GM20431 (cell line): ENCODE data around the gene STARD7.

ENCODE experiments used
- in situ Hi-C: fragments of 300-500 bp; cut with MseI, MboI; formaldehyde crosslinking; loops from one replicate; pipeline ENCODE4 v1.15.0; 2020; ENCODE audit warnings: low sequenced_read_pairs; ENCODE audit not compliant: unreplicated experiment

The STARD7 gene

GRCh38 chr2:96202152-96202854, 6.3 kb downstream of the STARD7 start:
- in situ Hi-C loops: no loop called here

DNA sequence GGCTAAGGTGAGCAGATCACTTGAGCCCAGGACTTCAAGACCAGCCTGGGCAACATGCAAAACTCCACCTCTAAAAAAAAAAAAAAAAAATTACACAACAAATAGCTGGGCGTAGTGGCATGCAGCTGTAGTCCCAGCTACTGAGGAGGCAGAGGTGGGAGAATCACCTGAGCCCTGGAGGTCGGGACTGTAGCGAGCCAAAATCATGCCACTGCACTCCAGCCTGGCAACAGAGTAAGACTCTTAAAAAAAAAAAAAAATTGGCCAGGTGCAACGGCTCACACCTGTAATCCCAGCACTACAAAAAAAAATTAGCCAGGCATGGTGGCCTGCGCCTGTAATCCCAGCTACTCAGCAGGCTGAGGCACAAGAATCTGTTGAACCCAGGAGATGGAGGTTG, 7.3 kb downstream of the STARD7 start:
- in situ Hi-C loops: no loop called here

- in situ Hi-C loops: no loop called here
These were observed 9.7 kb downstream of the STARD7 start for GRCh38 chr2:96198921-96199320.

- in situ Hi-C loops: no loop called here
These were observed 10.9 kb downstream of the STARD7 start for GRCh38 chr2:96197546-96198255.

- in situ Hi-C loops: no loop called here
These were observed 13.1 kb downstream of the STARD7 start for GRCh38 chr2:96195410-96196066.

GRCh38 chr2:96191937-96192670, 16.5 kb downstream of the STARD7 start:
- in situ Hi-C loops: no loop called here

- in situ Hi-C loops: loop anchor here (10.0 kb wide), 1 partner anchor 54 kb away; the partner anchor contains the start of gene ASTL
These were observed 19.7 kb downstream of the STARD7 start for GRCh38 chr2:96188821-96189526.

DNA sequence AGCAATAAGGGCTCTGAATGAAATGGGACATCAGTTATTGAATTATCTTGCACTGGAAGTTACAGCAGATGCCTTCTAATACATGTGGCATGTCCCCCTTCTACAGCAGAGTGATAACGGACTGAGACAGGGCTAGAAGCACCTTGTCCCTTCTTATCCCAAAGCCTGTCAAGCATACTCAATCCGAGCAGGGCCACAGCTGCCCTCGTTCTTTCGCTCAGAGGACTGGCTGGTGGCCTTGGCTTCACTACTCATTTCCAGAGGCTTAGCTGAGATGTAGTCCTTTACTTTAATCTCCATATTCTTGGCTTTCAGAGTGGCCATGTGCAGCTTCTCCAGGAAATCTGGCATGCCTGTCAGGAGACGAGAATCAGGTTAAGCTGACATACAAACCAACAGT, 22.1 kb downstream of the STARD7 start:
- in situ Hi-C loops: loop anchor here (10.0 kb wide), 1 partner anchor 52 kb away; the partner anchor contains the start of gene ASTL

- in situ Hi-C loops: loop anchor here (10.0 kb wide), 1 partner anchor 51 kb away; the partner anchor contains the start of gene ASTL
These were observed 23.1 kb downstream of the STARD7 start for GRCh38 chr2:96185516-96185915.

GRCh38 chr2:96184989-96185388, 23.6 kb downstream of the STARD7 start:
- in situ Hi-C loops: loop anchor here (10.0 kb wide), 1 partner anchor 50 kb away; the partner anchor contains the start of gene ASTL

DNA sequence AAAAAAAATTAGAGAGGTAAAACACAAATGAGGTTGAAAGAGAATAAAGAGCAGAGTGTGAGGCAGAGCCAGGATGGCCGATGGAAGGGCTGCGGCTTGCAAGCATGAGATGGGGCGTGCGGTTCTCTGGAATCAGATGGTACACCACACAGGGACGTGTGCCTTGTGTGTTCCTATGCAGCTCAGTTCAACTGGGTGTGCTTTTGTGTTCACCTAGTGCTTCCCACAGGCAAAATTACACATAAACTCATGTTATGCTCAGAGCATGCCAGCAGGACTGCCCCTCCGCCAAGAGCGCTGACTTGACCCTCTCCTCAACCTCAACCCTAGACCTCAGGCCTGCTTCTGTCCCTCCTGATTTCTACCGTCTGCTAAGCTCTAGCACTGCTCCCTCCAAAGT, 24.4 kb downstream of the STARD7 start:
- in situ Hi-C loops: loop anchor here (10.0 kb wide), 1 partner anchor 49 kb away; the partner anchor contains the start of gene ASTL

DNA sequence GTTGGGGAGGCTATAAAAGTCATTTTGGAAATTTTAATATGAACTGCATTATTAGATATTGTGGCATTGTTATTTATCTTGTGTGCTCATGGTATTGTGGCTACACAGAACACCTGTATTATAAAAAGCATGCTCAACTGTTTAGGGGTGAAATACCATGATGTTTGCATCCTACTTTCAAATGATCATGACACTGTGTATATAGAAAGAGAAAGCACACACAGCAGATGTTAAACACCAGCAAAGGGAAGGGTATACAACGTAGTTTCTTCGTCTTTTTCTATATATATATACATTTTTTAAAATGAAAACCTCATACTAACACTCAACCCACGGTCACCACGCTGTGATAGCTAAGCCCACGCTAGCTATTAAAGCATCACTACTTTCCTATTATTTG, 27.1 kb downstream of the STARD7 start:
- in situ Hi-C loops: loop anchor here (10.0 kb wide), 1 partner anchor 47 kb away; the partner anchor contains the start of gene ASTL

DNA sequence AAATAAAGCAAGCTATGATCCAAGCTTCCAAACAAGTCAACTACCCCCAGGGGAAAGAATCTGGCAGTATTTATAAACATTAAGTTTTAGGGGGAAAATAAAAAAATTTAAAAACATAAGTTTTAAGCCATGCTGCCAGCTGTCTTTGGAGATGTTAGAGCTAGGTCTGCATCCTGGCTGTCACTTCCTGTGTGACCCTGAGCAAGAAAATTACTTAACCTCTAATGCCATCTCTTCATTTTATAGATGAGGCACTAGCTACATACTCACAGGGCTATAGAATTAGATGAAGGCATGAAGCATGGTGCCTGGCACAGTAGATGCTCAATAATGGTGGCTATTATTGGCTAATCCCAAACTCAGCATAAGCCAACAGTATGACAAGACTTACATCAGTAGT, 28.1 kb downstream of the STARD7 start:
- in situ Hi-C loops: loop anchor here (10.0 kb wide), 1 partner anchor 46 kb away; the partner anchor contains the start of gene ASTL

- in situ Hi-C loops: loop anchor here (10.0 kb wide), 1 partner anchor 45 kb away; the partner anchor contains the start of gene ASTL
These were observed 28.6 kb downstream of the STARD7 start for GRCh38 chr2:96180002-96180401.

- in situ Hi-C loops: no loop called here
These were observed 32.0 kb downstream of the STARD7 start for GRCh38 chr2:96176661-96177060.

- in situ Hi-C loops: no loop called here
These were observed 32.7 kb downstream of the STARD7 start for GRCh38 chr2:96175951-96176350.

DNA sequence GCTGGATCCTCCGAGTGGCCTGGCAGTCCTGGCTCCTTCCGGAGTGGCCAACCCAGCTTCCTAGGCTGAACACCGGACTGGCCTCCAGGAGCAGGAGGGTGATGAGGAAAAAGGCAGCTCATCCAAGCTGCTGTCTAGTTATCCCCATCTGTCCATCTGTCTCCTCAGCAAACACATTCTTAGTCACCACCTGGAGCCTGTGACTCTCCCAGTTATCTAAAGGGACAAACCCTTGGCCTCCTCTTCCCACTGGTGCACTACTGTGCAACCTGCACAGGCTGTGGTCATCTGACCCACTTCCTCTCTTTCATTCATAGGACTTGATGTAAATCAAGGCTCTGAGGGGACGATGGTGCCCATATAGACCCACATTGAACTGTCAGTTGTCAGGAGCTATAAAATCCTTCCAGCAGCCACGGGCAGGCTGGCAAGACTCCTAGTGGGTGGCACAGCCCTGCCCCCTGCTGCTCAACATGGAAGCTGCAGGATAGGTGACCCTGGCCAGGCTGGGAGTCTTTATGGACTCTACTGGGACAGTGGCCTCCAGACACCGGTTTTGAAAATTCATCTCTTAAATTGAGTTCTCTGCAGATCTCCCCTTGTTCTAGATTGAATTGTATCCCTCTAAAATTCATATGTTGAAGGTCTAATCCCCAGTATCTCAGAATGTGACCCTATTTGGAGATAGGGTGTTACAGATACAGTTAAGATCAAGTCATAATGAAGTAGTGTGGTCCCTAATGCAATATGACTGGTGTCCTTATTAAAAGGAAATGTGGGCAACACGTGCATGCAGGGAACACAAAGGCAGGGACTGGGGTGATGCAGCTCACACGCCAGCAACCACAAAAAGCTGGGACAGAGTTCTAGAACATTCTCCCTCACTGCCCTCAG, 34.1 kb downstream of the STARD7 start:
- in situ Hi-C loops: no loop called here

DNA sequence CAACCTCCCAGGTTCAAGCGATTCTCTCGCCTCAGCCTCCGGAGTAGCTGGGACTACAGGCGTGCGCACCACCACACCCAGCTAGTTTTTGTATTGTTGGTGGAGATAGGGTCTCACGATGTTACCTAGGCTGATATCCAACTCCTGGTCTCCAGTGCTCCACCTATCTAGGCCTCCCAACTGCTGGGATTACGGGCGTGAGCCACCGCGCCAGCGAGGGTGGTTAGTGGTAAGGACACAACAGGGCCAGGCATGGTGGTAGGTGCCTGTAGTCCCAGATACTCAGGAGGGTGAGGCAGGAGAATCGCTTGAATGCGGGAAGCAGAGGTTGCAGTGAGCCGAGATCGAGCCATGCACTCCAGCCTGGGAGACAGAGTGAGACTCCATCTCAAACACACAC, 36.8 kb downstream of the STARD7 start:
- in situ Hi-C loops: no loop called here
